Liver (tissue), 3 donors: ENCODE data around the gene C6orf132.

Experiments used
- ATF3 ChIP-seq: IDR thresholded peaks from 2 replicates; pipeline ENCODE4 v1.6.1; 2016; ENCODE audit warnings: antibody characterized with exemption
- CTCF ChIP-seq: fragments of 150-350 bp; IDR thresholded peaks from 2 replicates; pipeline ENCODE4 v1.5.1; 2017; ENCODE audit warnings: improper control_type of control experiment, low read depth, low read length; ENCODE audit not compliant: missing input control
- FOXA1 ChIP-seq: IDR thresholded peaks from 2 replicates; pipeline ENCODE4 v1.6.1; 2016; ENCODE audit warnings: antibody characterized with exemption
- GABPA ChIP-seq, 2 donors: IDR thresholded peaks in 1 of 2; conservative IDR thresholded peaks in 1 of 2; 2 replicates each; pipeline ENCODE4 v1.6.1; 2016; ENCODE audit warnings: antibody characterized with exemption in 2 of 2, mild to moderate bottlenecking in 1 of 2, moderate library complexity in 1 of 2
- MAX ChIP-seq: IDR thresholded peaks from 2 replicates; pipeline ENCODE4 v1.6.1; 2016; ENCODE audit warnings: antibody characterized with exemption
- RAD21 ChIP-seq, 2 donors: IDR thresholded peaks; 2 replicates each; pipeline ENCODE4 v1.6.1; 2016; ENCODE audit warnings: antibody characterized with exemption in 2 of 2, mild to moderate bottlenecking in 2 of 2
- RXRA ChIP-seq, 2 donors: IDR thresholded peaks; 2 replicates each; pipeline ENCODE4 v1.6.1; 2017 to 2018; ENCODE audit warnings: antibody characterized with exemption in 2 of 2, mild to moderate bottlenecking in 1 of 2
- SP1 ChIP-seq: IDR thresholded peaks from 2 replicates; pipeline ENCODE4 v1.6.1; 2018; ENCODE audit warnings: antibody characterized with exemption, mild to moderate bottlenecking
- donor health status: healthy.
- donor health status: healthy.

- TF ChIP-seq CTCF (no peak), ATF3 (no peak), SP1 (no peak), MAX (no peak), RAD21 (IDR thresholded peaks at IDR 0.05) (no peak), RXRA (IDR thresholded peaks at IDR 0.05) (no peak), GABPA (IDR thresholded peaks at IDR 0.05 in 1 of 2, conservative IDR thresholded peaks at IDR 0.05 in 1 of 2) (no peak), FOXA1 (no peak)
Measured at GRCh38 chr6:42106112-42107023, 36.1 kb downstream of the C6orf132 start.
